NCI-H748 (cell line): ENCODE measurements around the gene ZFPM1.

ENCODE experiments used
- DNase-seq: peaks from one replicate; lab custom pipeline; 2025; ENCODE audit not compliant: unreplicated experiment; lab: John Stamatoyannopoulos, UW

ZFPM1 gene

GRCh38 chr16:88524973-88525662 is 72.0 kb downstream of the ZFPM1 start:
- no peak for DNase-seq

DNA sequence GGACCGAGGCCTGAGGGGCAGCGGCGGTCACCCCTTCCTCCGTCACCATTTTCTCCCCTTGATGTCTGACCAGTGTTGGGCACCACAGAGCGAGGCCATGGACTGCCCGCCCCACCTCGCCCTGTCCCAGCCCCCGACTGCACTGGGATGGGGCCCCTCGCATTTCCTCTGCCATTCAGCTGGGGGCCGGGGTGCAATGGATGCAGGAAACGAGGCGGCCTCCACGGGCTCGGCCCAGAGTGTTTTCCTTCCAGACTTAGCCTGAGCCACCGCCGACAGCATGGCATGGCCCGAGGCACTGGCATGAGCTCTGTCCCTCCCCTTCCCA is 72.5 kb downstream of the ZFPM1 start:
- DNase-seq: no peak

GRCh38 chr16:88526008-88526905 is 73.2 kb downstream of the ZFPM1 start:
- DNase-seq: no peak

DNA sequence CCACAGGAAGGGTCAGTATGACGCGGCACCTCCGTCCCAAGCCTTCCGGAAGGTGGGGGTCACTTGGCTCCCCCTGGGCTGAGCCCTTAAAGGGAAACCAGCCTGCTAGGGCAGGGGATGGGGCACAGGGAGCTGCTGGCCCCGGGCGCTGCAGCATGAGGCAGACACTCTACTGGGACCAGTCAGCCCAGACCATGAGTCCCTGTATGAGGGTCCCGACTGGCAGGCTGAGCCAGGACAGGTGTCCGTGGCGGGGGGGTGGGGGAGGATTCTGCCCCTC is 73.8 kb downstream of the ZFPM1 start:
- DNase-seq: no peak

DNA sequence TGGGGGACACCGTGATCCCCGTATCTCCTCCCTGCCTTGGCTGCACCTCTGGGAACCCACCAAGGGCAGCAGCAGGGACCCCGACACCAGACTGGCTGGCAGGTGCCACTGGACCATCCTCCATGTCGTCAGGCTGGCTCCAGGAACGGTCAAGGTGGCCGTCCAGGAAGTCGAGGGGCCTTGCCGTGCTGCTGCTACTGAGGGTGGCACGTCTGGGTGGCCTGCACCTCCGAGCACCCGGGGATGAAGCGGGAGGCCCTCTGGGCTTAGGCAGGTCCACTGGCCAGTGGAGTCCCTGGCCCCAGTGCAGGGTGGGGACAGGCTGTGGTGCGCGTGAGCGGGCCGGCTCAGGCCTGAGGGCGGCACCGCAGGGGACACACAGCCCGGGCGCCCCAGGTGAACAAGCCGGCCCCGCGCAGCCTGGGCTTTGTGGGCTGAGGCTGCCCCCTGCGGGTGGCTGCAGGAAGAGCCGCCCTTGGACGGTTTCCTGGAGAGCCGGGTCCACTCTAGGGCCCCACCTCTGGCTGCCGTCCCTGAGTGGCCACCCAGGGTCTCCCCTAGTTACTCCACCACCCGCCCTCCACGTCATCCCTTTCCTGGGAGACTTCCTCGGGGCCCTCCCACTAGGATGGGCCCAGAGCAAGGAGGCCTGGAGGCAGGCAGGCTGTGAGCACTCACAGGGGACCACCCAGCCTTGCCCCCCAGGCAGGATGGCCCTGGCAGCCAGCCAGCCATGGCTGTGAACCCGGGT is 74.3 kb downstream of the ZFPM1 start:
- DNase-seq: peak; percentile 25

DNA sequence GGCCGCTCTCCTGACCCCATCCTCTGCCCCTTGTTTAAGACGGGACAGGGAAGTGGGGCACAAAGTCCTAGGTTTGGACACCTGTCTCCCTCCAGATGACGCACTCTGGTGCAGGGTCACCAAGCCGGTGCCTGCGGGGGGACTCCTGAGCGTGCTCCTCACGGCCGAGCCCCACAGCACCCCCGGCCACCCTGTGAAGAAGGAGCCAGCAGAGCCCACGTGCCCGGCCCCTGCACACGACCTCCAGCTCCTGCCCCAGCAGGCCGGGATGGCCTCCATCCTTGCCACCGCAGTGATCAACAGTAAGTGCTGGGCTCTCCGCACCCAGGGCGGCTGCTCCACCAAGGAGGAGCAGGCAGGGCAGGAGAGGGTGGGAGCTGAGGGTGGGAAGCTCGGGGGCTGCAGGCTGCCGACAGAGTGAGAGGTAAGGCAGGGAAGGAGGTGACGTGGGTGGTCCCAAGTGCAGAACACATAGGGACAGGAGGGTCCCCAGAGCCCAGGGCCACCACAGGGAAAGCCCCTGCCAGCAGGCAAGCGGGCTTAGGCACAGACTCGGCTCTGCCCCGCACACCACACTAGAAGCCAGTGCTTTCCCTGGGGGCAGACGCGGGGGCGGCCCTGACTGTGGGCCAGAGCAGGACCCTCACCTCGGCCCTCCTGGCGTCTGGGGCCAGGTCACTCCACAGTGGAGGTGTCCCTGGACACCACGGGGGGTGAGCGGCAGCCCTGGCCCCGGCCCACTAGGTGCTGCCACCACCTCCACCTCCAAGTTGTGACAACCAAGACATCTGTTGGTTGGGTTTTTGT is 75.1 kb downstream of the ZFPM1 start:
- no peak for DNase-seq

DNA sequence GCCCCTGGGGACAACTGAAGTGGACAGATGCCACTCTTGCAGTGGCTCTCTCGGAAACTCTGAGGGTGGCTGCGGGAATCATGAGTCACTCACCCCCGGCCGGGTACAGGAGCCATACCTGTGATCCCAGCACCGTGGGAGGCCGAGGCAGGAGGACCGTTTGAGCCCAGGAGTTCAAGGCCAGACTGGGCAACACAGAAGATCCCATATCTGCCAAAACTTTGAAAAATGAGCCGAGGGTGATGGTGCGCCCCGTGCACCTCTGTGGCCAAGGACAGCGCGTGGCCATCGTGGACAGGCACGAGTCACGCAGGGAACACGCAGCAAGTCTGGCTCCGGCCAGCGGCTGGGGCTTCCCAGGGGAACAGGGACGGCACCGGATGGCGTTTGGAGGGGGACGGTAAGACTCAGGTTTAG is 75.8 kb downstream of the ZFPM1 start:
- DNase-seq: no peak

DNA sequence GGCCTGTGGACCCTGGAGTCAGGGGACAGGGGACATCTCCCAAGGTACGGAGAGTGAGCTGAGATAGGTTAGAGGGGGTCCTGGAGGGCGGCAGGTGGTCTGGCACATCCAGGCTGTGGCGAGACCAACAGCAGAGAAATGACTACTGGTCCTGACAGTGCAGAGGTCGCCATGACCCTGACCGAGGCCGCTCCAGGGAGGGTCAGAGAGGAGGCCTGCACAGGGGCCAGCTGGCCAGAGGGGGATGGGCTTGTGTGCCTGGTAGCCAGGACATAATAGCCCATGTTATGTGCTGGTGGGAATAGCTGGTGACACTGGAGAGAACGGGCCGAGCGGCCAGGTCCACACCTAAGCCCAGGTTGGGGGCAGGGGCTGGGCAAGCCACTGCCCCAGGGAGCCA is 76.5 kb downstream of the ZFPM1 start:
- no peak for DNase-seq

DNA sequence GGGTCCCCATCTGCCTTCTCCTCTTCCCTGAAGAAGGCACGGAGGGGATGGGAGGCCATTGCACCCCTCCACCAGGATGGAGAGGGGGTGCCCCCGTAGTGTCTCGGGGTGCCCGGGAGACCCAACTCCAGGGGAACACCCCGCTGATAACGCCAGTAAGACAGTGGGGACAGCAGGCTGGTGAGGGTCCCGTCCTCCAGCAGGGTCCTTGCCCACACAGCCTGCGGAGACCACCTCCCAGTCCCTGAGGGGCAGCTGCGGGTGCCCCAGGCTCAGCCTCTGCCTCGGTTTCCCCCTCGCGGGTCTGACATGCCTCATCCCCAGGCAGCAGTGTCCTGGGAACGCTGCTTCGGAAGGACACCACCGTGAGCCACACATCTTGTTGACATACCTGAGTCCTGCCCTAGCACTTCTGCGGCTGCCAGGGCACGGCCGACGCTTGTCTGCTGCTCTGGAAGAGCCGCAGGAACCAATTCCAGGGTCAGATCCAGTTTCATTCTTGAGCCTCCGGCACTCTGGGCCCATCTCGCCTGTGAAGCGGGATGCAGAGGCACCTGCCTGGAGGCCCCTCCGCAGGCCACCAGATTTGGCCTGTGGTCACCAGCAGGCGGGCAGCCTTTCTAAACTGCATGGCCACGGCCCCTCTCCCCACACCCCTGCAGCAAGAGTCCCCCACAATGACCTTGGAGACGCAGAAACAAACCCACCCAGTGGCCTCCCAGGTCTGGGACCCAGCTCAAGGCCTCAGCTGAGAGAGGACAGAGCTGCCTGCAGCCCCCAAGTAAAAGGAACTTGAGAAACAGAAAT is 77.2 kb downstream of the ZFPM1 start:
- no peak for DNase-seq

DNA sequence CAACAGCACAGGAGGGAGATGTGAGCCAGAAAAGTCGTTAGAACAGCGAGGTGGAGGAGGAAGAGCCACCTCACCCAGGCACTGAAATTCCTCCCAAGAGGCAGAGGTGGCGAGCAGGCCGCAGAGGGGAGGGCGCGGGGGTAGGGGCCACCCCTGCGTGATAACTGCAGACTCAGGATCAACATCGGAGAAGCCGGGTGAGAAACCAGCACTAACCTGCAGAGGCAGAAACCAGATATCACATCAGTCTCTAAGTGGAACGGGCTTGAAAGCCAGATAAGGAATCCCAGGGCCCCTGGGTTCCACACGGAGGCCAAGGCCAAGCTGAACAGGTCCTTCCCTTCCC is 77.8 kb downstream of the ZFPM1 start:
- DNase-seq: no peak

- DNase-seq: no peak
These were observed 78.3 kb downstream of the ZFPM1 start for GRCh38 chr16:88531346-88531745.

DNA sequence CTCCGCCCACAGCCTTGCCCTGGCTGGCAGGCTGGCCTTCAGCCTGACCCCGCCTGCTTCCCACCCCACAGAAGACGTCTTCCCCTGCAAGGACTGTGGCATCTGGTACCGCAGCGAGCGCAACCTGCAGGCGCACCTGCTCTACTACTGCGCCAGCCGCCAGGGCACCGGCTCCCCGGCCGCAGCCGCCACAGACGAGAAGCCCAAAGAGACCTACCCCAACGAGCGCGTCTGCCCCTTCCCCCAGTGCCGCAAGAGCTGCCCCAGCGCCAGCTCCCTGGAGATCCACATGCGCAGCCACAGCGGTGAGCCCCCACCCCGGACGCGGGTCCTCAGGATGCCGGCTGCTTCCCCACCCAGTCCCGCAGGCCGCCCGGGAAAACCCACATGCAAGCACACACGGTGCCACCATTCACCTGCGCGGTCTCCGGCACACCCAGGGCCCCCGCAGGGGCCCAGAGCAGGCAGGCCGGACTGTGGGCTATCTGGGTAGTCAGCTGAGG is 78.9 kb downstream of the ZFPM1 start:
- no peak for DNase-seq

DNA sequence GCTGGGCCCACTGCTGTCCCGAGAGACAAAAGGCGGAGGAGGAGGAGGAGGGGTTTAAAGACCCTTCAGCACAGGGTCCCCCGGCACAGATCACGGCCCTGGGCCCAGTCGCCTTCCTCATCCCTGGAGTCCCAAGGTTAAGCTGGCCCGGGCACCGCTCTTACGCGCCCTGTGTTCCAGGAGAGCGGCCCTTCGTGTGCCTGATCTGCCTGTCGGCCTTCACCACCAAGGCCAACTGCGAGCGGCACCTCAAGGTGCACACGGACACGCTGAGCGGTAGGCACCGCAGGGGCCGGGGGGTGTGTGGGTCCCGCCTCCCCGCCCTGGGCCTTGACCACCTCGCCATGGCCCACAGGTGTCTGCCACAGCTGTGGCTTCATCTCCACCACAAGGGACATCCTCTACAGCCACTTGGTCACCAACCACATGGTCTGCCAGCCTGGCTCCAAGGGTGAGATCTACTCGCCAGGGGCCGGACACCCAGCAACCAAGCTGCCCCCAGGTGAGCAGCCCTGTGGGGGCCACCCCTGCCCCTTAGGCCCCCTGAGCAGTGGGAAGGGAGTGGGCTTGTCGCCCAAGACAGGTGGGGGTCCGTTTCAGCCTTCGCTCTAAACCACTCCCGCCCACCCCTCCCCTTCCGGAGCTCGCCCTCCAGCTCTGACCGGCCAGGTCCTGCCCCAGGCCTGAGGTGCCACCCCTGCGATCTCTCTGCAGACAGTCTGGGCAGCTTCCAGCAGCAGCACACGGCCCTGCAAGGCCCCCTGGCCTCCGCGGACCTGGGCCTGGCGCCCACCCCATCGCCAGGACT is 79.6 kb downstream of the ZFPM1 start:
- no peak for DNase-seq

DNA sequence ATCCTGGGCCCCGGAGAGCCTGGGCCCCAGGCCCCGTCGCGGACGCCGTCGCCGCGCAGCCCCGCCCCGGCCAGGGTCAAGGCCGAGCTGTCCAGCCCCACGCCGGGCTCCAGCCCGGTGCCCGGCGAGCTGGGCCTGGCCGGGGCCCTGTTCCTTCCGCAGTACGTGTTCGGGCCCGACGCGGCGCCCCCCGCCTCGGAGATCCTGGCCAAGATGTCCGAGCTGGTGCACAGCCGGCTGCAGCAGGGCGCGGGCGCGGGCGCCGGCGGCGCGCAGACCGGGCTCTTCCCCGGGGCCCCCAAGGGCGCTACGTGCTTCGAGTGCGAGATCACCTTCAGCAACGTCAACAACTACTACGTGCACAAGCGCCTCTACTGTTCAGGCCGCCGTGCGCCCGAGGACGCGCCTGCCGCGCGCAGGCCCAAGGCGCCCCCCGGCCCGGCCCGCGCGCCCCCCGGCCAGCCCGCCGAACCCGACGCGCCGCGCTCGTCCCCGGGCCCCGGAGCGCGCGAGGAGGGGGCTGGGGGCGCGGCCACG is 80.4 kb downstream of the ZFPM1 start:
- no peak for DNase-seq

DNA sequence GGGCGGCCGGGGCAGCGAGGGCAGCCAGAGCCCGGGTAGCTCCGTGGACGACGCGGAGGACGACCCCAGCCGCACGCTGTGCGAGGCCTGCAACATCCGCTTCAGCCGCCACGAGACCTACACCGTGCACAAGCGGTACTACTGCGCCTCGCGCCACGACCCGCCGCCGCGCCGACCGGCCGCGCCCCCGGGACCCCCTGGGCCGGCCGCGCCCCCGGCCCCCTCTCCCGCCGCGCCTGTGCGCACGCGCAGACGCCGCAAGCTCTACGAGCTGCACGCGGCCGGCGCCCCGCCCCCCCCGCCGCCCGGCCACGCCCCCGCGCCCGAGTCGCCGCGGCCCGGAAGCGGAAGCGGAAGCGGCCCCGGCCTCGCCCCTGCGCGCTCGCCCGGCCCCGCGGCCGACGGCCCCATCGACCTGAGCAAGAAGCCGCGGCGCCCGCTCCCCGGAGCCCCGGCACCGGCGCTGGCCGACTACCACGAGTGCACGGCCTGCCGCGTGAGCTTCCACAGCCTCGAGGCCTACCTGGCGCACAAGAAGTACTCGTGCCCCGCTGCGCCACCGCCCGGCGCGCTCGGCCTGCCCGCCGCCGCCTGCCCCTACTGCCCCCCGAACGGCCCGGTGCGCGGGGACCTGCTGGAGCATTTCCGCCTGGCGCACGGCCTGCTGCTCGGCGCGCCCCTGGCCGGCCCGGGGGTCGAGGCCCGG is 81.0 kb downstream of the ZFPM1 start:
- DNase-seq: peak; percentile 41

DNA sequence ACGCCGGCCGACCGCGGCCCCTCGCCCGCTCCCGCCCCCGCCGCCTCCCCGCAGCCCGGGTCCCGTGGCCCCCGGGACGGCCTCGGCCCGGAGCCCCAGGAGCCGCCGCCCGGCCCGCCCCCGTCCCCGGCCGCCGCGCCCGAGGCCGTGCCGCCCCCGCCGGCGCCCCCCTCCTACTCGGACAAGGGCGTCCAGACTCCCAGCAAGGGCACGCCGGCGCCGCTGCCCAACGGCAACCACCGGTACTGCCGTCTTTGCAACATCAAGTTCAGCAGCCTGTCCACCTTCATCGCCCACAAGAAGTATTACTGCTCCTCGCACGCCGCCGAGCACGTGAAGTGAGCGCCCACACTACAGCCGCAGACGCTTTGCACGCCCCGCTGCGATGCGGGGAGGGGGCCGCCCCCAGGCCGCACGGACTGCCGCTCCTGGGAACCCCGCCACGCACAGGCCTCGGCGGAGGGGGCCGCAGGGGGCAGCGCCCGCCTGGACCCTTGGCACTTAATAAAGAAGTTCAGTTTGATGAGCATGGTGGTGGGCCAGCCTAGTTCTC is 81.6 kb downstream of the ZFPM1 start:
- peak; percentile 11 for DNase-seq

DNA sequence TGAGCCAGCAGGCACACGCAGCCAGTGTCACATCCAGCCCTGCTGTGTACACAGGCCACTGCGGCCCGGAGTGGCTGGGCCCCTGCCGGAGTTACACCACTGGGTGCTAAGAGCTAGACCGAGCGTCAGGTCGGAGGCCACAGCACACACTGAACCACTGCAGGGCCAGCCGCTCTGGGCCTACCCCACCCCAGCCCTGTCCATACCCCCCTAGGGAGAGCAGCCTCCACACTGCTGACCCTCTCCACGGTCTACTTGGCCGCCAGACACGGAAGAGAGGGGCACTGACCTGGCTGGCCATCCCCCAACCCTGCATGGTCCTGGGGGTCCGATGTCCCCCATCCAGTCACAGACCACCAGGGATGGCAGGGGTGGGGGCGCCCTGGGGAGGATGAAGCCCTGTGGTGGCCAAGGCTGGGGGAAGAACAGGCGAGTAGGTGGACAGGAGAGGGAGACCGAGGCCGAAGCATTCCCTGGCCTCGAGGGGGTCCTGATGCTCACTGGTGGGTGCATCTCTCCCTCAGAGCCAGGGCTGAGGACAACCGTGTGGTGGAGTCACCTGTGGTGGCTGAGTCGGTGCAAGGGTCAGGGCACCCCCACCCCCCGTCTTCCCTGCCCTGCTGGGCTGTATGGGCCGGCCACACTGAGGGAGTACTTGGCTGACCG is 82.2 kb downstream of the ZFPM1 start:
- no peak for DNase-seq

DNA sequence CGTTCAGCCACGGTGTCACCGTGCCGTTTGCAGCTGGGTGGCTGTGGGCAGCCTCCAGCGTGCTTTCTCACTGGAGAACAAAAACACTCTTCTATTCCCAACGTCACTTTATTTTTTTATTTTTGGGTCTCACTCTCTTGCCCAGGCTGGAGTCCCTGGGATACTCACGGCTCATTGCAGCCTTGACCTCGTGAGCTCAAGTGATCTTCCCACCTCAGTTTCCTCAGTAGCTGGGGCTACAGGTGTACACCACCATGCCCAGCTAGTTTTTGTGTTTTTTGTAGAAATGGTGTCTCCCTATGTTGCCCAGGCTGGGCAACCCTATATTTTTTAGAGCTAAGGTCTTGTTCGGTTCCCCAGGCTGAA is 82.8 kb downstream of the ZFPM1 start:
- DNase-seq: no peak
